GM12864 (cell line): ENCODE results near the gene PROZ.
"Not testable (repeated sequence)": the region's sequence is repeated elsewhere in the genome, so short reads cannot be mapped to it uniquely, and the experiment has no call there.

Source experiments
- DNase-seq: peaks from one replicate; pipeline ENCODE4 v3.0.0-alpha.2; 2011; ENCODE audit warnings: low read depth
- H3K4me3 ChIP-seq: 2 replicates; pipeline ENCODE4 v1.5.1; 2011; ENCODE audit warnings: mild to moderate bottlenecking, low read depth, low read length, control low read depth
- TF ChIP-seq, protein P1 (sequence below): IDR thresholded peaks from 2 replicates; pipeline ENCODE4 v1.5.1; 2011; ENCODE audit warnings: low read depth, mild to moderate bottlenecking, moderate library complexity, low read length, control low read depth, inconsistent platforms; ENCODE audit errors: missing control alignments

Gene PROZ

GRCh38 chr13:113160983-113161382 is 2.5 kb downstream of the PROZ start:
- DNase-seq = no peak
- TF ChIP-seq, protein P1, sequence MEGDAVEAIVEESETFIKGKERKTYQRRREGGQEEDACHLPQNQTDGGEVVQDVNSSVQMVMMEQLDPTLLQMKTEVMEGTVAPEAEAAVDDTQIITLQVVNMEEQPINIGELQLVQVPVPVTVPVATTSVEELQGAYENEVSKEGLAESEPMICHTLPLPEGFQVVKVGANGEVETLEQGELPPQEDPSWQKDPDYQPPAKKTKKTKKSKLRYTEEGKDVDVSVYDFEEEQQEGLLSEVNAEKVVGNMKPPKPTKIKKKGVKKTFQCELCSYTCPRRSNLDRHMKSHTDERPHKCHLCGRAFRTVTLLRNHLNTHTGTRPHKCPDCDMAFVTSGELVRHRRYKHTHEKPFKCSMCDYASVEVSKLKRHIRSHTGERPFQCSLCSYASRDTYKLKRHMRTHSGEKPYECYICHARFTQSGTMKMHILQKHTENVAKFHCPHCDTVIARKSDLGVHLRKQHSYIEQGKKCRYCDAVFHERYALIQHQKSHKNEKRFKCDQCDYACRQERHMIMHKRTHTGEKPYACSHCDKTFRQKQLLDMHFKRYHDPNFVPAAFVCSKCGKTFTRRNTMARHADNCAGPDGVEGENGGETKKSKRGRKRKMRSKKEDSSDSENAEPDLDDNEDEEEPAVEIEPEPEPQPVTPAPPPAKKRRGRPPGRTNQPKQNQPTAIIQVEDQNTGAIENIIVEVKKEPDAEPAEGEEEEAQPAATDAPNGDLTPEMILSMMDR = no peak
- no peak overlapping the region for H3K4me3 ChIP-seq

DNA sequence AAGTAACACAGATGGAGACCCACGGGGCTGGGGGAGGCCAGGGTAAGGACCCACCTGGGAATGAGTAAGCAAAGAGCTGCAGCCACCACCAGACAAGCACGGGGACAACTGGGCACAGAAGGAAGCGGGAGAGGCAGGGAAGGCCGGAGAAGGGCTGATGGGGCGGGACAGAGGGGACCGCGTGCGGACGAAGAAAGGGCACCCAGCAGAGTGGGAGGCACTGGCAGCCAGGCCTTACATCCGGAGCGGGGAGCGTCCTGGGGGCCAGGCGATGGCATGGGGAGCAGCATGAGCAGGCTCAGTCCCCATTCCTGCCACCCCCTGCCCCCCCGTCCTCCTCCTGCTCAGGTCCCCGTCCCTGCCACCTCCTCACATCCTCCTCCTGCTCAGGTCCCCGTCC is 3.0 kb downstream of the PROZ start:
- TF ChIP-seq, protein P1 = no peak
- DNase-seq = no peak
- H3K4me3 ChIP-seq = no peak overlapping the region

- DNase-seq, H3K4me3 ChIP-seq: not testable (repeated sequence)
Observed at GRCh38 chr13:113161975-113162374, 3.5 kb downstream of the PROZ start.

DNA sequence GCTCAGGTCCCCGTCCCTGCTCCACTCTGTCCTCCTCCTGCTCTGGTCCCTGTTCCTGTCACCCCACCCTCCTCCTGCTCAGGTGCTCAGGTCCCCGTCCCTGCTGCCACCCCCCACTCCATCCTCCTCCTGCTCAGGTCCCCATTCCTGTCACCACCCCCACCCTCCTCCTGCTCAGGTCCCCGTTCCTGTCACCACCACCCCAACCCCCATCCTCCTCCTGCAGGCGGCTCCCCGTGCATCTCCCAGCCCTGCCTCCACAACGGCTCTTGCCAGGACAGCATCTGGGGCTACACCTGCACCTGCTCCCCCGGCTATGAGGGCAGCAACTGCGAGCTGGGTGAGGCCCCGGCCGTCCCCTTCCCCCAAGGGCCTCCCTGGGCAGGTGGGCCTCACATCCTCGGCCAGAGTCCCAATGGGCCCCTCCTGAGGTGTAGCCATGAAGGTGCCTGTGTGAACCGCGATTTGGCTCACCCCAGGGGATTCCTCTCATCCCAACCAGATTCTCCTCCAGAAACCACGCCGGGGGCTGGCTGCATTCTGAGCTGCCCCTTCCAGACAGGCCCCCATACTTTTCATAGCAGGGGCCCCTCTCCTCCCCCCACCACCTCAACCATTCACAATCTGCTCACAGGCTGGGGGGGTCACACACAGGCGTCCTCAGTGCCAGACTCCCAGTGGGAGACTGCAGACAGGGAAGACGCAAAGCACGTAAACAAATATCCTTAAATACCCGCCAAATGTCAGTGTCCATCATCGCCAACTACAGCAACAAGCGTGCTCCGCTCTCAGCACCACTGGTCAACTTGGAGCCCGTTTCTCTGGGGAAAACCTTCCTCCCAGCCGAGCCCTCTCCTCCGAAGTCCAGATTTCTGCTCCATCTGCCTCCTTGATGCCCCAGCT is 4.6 kb downstream of the PROZ start:
- TF ChIP-seq, protein P1 = no peak
- no peak for DNase-seq
- H3K4me3 ChIP-seq = no peak overlapping the region

- H3K4me3 ChIP-seq = no peak overlapping the region
- TF ChIP-seq, protein P1 = no peak
- DNase-seq = no peak
Observed at GRCh38 chr13:113164492-113164891, 6.0 kb downstream of the PROZ start.

GRCh38 chr13:113166266-113166665 is 7.8 kb downstream of the PROZ start:
- TF ChIP-seq, protein P1 = no peak
- DNase-seq = no peak

DNA sequence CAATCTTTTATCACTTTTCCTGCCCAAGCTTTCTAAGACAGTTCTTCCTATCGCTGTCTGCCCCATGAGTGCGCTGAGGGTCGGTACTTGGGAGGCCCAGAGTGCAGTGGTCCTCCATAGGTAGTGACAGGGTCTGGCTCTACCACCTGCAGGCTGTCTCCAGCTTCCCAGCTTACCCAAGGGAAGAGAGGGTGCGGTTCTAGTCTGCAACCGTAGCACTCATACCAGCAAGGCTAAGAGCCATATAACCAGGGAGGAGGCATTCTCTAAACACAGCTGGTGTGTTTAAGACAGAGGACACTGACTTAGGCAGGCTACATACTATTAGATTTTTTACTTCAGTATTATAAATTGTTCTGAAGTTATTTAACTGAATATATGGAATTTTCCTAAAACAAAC is 8.2 kb downstream of the PROZ start:
- TF ChIP-seq, protein P1 = no peak
- H3K4me3 ChIP-seq = no peak overlapping the region
- no peak for DNase-seq

More at GRCh38 chr13:113166266-113166665, 7.8 kb downstream of the PROZ start:
- no peak overlapping the region for H3K4me3 ChIP-seq
